GM18873 (cell line): ENCODE measurements around the gene AGBL4.

Source experiments
- ATAC-seq: cut with Tn5 transposase; IDR thresholded peaks from one replicate; pipeline ENCODE4 v1.9.1; 2021; ENCODE audit warnings: mild to moderate bottlenecking, moderate library complexity, moderate number of reproducible peaks; ENCODE audit not compliant: unreplicated experiment, low FRiP score

AGBL4 gene

GRCh38 chr1:49204720-49205119 is 819.0 kb downstream of the AGBL4 start:
- no peak for ATAC-seq

- ATAC-seq: no peak
Observed at GRCh38 chr1:49200738-49201137, 823.0 kb downstream of the AGBL4 start.

- ATAC-seq: no peak
Observed at GRCh38 chr1:49199564-49199963, 824.2 kb downstream of the AGBL4 start.

- ATAC-seq: no peak
Observed at GRCh38 chr1:49197081-49197480, 826.7 kb downstream of the AGBL4 start.

GRCh38 chr1:49190138-49190537 is 833.6 kb downstream of the AGBL4 start:
- ATAC-seq: no peak

GRCh38 chr1:49187056-49187455 is 836.7 kb downstream of the AGBL4 start:
- ATAC-seq: no peak

GRCh38 chr1:49185450-49185980 is 838.2 kb downstream of the AGBL4 start:
- no peak for ATAC-seq

GRCh38 chr1:49183489-49183888 is 840.3 kb downstream of the AGBL4 start:
- no peak for ATAC-seq

- no peak for ATAC-seq
Observed at GRCh38 chr1:49181033-49181432, 842.7 kb downstream of the AGBL4 start.

- ATAC-seq: no peak
Observed at GRCh38 chr1:49171941-49172593, 851.7 kb downstream of the AGBL4 start.

- no peak for ATAC-seq
Observed at GRCh38 chr1:49166031-49166430, 857.7 kb downstream of the AGBL4 start.

GRCh38 chr1:49163031-49163430 is 860.7 kb downstream of the AGBL4 start:
- no peak for ATAC-seq

GRCh38 chr1:49160677-49161076 is 863.1 kb downstream of the AGBL4 start:
- ATAC-seq: no peak

- ATAC-seq: no peak
Observed at GRCh38 chr1:49136738-49137251, 887.0 kb downstream of the AGBL4 start.

GRCh38 chr1:49125746-49126145 is 898.0 kb downstream of the AGBL4 start:
- ATAC-seq: no peak

- no peak for ATAC-seq
Observed at GRCh38 chr1:49111931-49112330, 911.8 kb downstream of the AGBL4 start.

GRCh38 chr1:49106445-49106844 is 917.3 kb downstream of the AGBL4 start:
- ATAC-seq: no peak

GRCh38 chr1:49104575-49104974 is 919.2 kb downstream of the AGBL4 start:
- no peak for ATAC-seq

- no peak for ATAC-seq
Observed at GRCh38 chr1:49102752-49103151, 921.0 kb downstream of the AGBL4 start.

- ATAC-seq: no peak
Observed at GRCh38 chr1:49098866-49099265, 924.9 kb downstream of the AGBL4 start.

GRCh38 chr1:49086327-49086726 is 937.4 kb downstream of the AGBL4 start:
- ATAC-seq: no peak

- ATAC-seq: no peak
Observed at GRCh38 chr1:49085079-49085478, 938.7 kb downstream of the AGBL4 start.
